ENCODE data around the gene SERTM2. TPM values are rescaled to one million over a fixed set of nuclear protein-coding genes. Genes with fewer than 3 reads are reported as not detected.

Gene SERTM2
- total and polyA plus RNA-seq, 2 of the 8 experiments (the other 6 are each of a cell fraction or from before 2014, with no cell fraction given): 0.45 to 0.58 TPM

- TF ChIP-seq CBX8 (IDR thresholded peaks at IDR 0.05; ENCODE audit: borderline replicate concordance, low read depth, low read length): no peak
- no peak for TF ChIP-seq SP2 (IDR thresholded peaks at IDR 0.05; ENCODE audit: low read length)
- TF ChIP-seq PHF8 (conservative IDR thresholded peaks at IDR 0.05; ENCODE audit: low read depth, low read length): no peak
- no peak for TF ChIP-seq NRF1 (IDR thresholded peaks at IDR 0.05; ENCODE audit: low read depth, low read length)
- no peak for TF ChIP-seq BRCA1 (IDR thresholded peaks at IDR 0.05; ENCODE audit: low read depth, low read length)
- TF ChIP-seq SAP30 (IDR thresholded peaks at IDR 0.05; ENCODE audit: insufficient read depth, insufficient replicate concordance, low read length): no peak
- Histone ChIP-seq H3K4me2 (ENCODE audit: insufficient read depth in 1 of 2, low read depth in 2 of 2, low read length in 2 of 2) (no peak overlapping the region), H3K27ac (ENCODE audit: low read depth, low read length) (no peak overlapping the region), H2BK12ac (ENCODE audit: low read depth, low read length) (no peak overlapping the region), H3K4ac (replicated peaks; ENCODE audit: insufficient read length, low read depth, low read length) (no peak overlapping the region), H3K79me2 (ENCODE audit: control insufficient read depth in 1 of 2, insufficient read depth in 2 of 2, low read length in 2 of 2) (no peaks in the 10 kb centered on the region), H3K9me3 (ENCODE audit: insufficient read depth in 2 of 2, low read depth in 1 of 2, low read length in 1 of 2) (no peaks in the 10 kb centered on the region), H3K23ac (ENCODE audit: insufficient read length) (no peak overlapping the region), H4K20me1 (replicated peaks in 1 of 2; ENCODE audit: control insufficient read depth in 1 of 2, insufficient read depth in 2 of 2, low read length in 2 of 2) (no peaks in the 10 kb centered on the region), H3K56ac (replicated peaks; ENCODE audit: insufficient read length, low read depth, low read length) (no peak overlapping the region), H2BK20ac (ENCODE audit: low read length) (no peak overlapping the region), H4K8ac (ENCODE audit: extremely low read depth, insufficient read depth, low read length) (no peak overlapping the region), H3K79me1 (ENCODE audit: low read depth, low read length) (no peaks in the 10 kb centered on the region), H3K4me1 (replicated peaks in 1 of 4; ENCODE audit: control insufficient read depth in 3 of 4, insufficient read depth in 4 of 4, low read length in 3 of 4) (peaks cover 0 to 5% (median 0%) of the 10 kb centered on the region in 4 experiments; a peak in 1 of 7 replicates), H4K91ac (replicated peaks; ENCODE audit: insufficient read length, low read length) (no peak overlapping the region), H2BK5ac (ENCODE audit: low read depth, low read length) (no peak overlapping the region), H2BK120ac (replicated peaks; ENCODE audit: low read depth, low read length) (no peak overlapping the region), H3K4me3 (ENCODE audit: extremely low read depth in 1 of 4, insufficient read depth in 2 of 4, low read depth in 3 of 4, low read length in 4 of 4) (no peak overlapping the region), H2AFZ (ENCODE audit: low read length) (no peak overlapping the region), H3K23me2 (ENCODE audit: low read depth, low read length) (no peaks in the 10 kb centered on the region), H3K14ac (ENCODE audit: insufficient read length) (no peak overlapping the region), H3K27me3 (replicated peaks in 1 of 4; ENCODE audit: control insufficient read depth in 3 of 4, extremely low read depth in 1 of 4, insufficient read depth in 3 of 4, low read length in 3 of 4) (no peaks in the 10 kb centered on the region), H3K36me3 (ENCODE audit: control insufficient read depth in 2 of 4, insufficient read depth in 4 of 4, low read length in 3 of 4) (no peaks in the 10 kb centered on the region), H4K5ac (ENCODE audit: insufficient read length, low read depth, low read length) (no peak overlapping the region), H3K9ac (replicated peaks in 1 of 4; ENCODE audit: extremely low read depth in 1 of 4, low read depth in 3 of 4, low read length in 3 of 4) (no peak overlapping the region), H2BK15ac (ENCODE audit: low read length) (no peak overlapping the region), H3K18ac (ENCODE audit: extremely low read depth, low read length) (no peak overlapping the region), H2AK5ac (ENCODE audit: low read depth, low read length) (no peak overlapping the region)
- ChIA-PET POLR2A (ENCODE audit: partially characterized antibody) (no interaction called here), CTCF (ENCODE audit: partially characterized antibody) (interaction anchor here (0.9 kb wide), 1 partner anchor 21 kb away, joined by 3 read pairs; no protein-coding TSS in a partner anchor)
- WGBS, 2 experiments (ENCODE audit: extremely low coverage in 1 of 2, insufficient coverage in 1 of 2, insufficient read length in 1 of 2, insufficient replicate concordance in 2 of 2, low coverage in 1 of 2, low lambda C conversion rate in 2 of 2, missing lambda C conversion rate in 1 of 2): 75% methylated on average over 1 of the region's 1 CpG; no CpG with 5 or more reads in 1 of the 2 experiments
- FAIRE-seq (no peak), DNase-seq (ENCODE audit: low read depth in 1 of 2, low spot score in 2 of 2) (no peak)
Measured at GRCh38 chrX:111467896-111468295, 43.5 kb upstream of the SERTM2 start.
